H1 (cell line): ENCODE measurements around the gene GRIP2. TPM values are rescaled to one million over a fixed set of nuclear protein-coding genes. Genes with fewer than 3 reads are reported as not detected.

Experiments
- CTCF ChIP-seq, 3 experiments: IDR thresholded peaks; 1 replicate in 2 of 3; 2 replicates in 1 of 3; pipeline versions ENCODE4 v1.5.1 to v1.6.1; 2011; ENCODE audit warnings: low read length in 3 of 3, mild to moderate bottlenecking in 3 of 3, inconsistent platforms in 2 of 3, low read depth in 1 of 3, moderate library complexity in 1 of 3; ENCODE audit not compliant: insufficient read depth in 1 of 3; ENCODE audit errors: control extremely low read depth in 1 of 3
- GABPA ChIP-seq: IDR thresholded peaks from 2 replicates; pipeline ENCODE4 v1.6.1; 2011; ENCODE audit warnings: mild to moderate bottlenecking, low read length, moderate library complexity, borderline replicate concordance; ENCODE audit not compliant: insufficient read depth
- SIN3A ChIP-seq, 2 experiments: IDR thresholded peaks in 1 of 2; conservative IDR thresholded peaks in 1 of 2; 2 replicates each; pipeline ENCODE4 v1.6.1; 2011 to 2012; ENCODE audit warnings: low read length in 2 of 2, improper control_type of control experiment in 1 of 2, low read depth in 1 of 2, mild to moderate bottlenecking in 1 of 2
- polyA plus RNA-seq, 7 experiments: library from polyadenylated mRNA; depleted of rRNA in 3 of 7; stranded (reverse) in 5 of 7; unstranded in 2 of 7; fragments of >200 nt in 5 of 7; fragments of 200-250 nt in 2 of 7; gene quantifications; 1 replicate in 5 of 7; 2 replicates in 1 of 7; 4 replicates in 1 of 7; pipeline versions ENCODE4 v1.2.1 to v1.2.3, GENCODE V29; 2011 to 2013; ENCODE audit warnings: missing spikeins in 2 of 7, mixed read lengths in 2 of 7
- total RNA-seq: library from RNA; stranded (reverse); fragmentation: NEBNext Ultra II Directional; extraction: Animal tissue kit (Norgen Biotek cat#: 25700); gene quantifications from 2 replicates; pipeline ENCODE4 v1.2.1, GENCODE V29; 2021

GRIP2 gene
- total and polyA plus RNA-seq, 2 of the 8 experiments (the other 6 are each of a cell fraction or from before 2014, with no cell fraction given) = 2.5 to 6.4 TPM

GRCh38 chr3:14462738-14463137 is 77.4 kb downstream of the GRIP2 start (continued):
- TF ChIP-seq CTCF (IDR thresholded peaks at IDR 0.05; ENCODE audit: control extremely low read depth in 1 of 3, insufficient read depth in 1 of 3, low read depth in 1 of 3, low read length in 3 of 3) (no peak), GABPA (no peak), SIN3A (conservative IDR thresholded peaks at IDR 0.05 in 1 of 2, IDR thresholded peaks at IDR 0.05 in 1 of 2; ENCODE audit: low read depth in 1 of 2, low read length in 2 of 2) (no peak)
